Measurements from ENCODE around the gene RAB26.

- TF ChIP-seq EZH2 (IDR thresholded peaks at IDR 0.05; ENCODE audit: low read length, missing control alignments): no peak
- TF ChIP-seq CTCF (conservative IDR thresholded peaks at IDR 0.05 in 1 of 2, IDR thresholded peaks at IDR 0.05 in 1 of 2; ENCODE audit: low read depth in 1 of 2, low read length in 2 of 2): no peak
Observed at GRCh38 chr16:2190659-2191445, 42.4 kb downstream of the RAB26 start.
